C4-2B (cell line): Measurements from ENCODE around the gene MALSU1.

Source experiments
- H3K27ac ChIP-seq: fragments of 450-650 bp; 2 replicates; pipeline ENCODE4 v1.5.1; 2017
- ZFX ChIP-seq: fragments of 450-650 bp; IDR thresholded peaks from 2 replicates; pipeline ENCODE4 v1.6.1; 2017
- TF ChIP-seq, protein P1 (sequence below): fragments of 450-650 bp; conservative IDR thresholded peaks from 2 replicates; pipeline ENCODE4 v1.5.1; 2017; ENCODE audit warnings: mild to moderate bottlenecking

The MALSU1 gene

DNA sequence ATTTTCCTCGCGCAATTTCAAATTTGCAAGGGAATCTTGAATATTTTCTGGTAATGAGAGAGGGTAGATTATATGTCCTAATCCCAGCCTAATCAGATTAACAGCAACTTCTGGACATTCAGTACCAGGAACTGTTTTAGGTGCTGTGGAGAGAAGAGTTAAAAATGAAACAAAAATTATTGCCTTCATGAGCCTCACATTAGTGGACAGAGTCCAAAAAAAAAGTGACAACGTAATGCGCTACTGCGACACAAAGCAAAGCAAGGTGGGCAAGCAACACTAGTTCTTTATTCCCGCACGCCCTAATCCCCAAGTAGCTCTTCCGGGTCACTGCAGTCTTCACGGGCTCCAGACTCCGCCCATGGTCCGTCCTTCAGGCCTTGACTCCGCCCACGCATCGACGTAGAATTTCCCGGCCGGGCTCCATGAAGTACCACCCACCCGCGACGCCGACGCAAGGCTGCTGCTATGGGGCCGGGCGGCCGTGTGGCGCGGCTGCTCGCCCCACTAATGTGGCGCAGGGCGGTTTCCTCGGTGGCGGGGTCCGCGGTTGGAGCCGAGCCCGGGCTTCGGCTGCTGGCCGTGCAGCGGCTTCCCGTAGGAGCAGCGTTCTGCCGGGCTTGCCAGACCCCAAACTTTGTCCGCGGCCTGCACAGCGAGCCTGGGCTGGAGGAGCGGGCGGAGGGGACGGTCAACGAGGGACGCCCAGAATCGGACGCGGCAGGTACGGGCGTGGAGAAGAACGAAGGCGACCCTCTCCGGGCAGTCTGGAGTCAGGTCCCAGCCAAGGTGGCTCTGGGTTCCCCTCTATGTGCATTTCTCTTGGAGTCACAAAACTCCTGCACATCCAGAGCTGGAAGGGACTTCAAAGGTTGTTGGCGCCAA, at the start of gene MALSU1:
Gene MALSU1 (plus strand): TSS at position 455 of the 885 bp plus-strand sequence. CDS start 14 bp downstream, at position 469.
- peak within 1 kb of the TSS; percentile 82 for H3K27ac ChIP-seq
- TF ChIP-seq, protein P1, sequence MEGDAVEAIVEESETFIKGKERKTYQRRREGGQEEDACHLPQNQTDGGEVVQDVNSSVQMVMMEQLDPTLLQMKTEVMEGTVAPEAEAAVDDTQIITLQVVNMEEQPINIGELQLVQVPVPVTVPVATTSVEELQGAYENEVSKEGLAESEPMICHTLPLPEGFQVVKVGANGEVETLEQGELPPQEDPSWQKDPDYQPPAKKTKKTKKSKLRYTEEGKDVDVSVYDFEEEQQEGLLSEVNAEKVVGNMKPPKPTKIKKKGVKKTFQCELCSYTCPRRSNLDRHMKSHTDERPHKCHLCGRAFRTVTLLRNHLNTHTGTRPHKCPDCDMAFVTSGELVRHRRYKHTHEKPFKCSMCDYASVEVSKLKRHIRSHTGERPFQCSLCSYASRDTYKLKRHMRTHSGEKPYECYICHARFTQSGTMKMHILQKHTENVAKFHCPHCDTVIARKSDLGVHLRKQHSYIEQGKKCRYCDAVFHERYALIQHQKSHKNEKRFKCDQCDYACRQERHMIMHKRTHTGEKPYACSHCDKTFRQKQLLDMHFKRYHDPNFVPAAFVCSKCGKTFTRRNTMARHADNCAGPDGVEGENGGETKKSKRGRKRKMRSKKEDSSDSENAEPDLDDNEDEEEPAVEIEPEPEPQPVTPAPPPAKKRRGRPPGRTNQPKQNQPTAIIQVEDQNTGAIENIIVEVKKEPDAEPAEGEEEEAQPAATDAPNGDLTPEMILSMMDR, result no peak
- TF ChIP-seq ZFX, result peak; percentile 99

DNA sequence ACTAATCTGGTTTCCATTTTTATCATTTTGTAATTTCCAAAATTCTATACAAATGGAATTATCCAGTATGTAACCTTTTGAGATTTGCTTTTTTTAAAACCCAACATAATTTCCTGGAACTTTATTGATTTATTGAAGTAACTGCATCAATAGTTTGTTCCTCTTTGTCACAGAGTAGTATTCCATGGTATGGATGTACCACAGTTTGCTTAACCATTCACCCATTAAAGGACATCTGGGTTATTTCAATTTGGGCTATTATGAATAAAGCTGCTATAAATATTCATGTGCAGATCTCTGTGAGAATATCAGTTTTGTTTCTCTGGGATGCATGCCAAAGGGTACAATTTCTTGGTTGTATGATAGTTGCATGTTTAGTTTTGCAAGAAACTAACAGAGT, 49.7 kb upstream of the MALSU1 start:
- no peak for TF ChIP-seq ZFX
- TF ChIP-seq, protein P1, result no peak
- H3K27ac ChIP-seq, result no peak overlapping the region

DNA sequence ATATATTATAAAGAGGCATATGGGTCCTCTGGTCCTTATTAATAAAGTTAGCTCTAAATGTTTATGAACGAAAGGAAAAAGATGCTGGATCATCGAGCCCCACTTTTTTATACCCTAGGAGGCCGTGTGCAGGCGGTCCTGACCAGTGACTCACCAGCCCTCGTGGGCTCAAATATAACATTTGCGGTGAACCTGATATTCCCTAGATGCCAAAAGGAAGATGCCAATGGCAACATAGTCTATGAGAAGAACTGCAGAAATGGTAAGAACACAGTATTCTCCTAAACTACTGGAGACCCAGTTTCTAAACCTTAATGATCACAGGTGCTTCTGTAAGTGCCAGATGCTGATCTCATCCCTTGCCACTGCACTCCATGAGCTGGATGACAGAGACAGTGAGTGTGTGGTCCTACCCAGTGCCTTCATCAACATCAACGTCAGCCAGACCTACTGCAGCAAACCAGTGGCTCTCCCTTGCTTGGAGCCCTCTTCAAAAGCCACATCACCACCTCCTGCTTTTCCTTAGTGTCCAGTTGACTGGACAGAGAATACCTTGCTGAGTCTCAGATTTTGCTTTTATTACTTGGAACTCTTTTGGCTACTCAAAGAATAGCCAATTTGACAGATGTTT, 45.0 kb upstream of the MALSU1 start:
- TF ChIP-seq ZFX, result no peak
- TF ChIP-seq, protein P1, result no peak
- H3K27ac ChIP-seq, result no peak overlapping the region

DNA sequence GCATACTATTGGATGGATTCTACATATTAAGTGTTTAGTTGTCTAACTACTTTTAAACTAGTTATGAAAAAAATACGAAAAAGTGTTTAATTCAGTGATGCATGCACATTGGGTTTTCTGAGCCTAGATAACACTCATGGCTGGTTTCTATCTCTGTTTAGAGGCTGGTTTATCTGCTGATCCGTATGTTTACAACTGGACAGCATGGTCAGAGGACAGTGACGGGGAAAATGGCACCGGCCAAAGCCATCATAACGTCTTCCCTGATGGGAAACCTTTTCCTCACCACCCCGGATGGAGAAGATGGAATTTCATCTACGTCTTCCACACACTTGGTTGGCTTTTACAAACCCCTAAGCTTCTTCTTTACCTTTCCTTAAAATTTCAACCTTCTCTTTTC, 42.4 kb upstream of the MALSU1 start:
- TF ChIP-seq, protein P1, result no peak
- no peak for TF ChIP-seq ZFX
- H3K27ac ChIP-seq, result no peak overlapping the region

DNA sequence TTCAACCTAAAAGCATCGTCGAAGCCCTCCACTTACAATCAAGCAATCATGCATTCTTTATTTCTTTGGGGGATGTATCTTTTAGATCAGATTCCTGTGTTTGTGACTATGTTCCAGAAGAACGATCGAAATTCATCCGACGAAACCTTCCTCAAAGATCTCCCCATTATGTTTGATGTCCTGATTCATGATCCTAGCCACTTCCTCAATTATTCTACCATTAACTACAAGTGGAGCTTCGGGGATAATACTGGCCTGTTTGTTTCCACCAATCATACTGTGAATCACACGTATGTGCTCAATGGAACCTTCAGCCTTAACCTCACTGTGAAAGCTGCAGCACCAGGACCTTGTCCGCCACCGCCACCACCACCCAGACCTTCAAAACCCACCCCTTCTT, 38.8 kb upstream of the MALSU1 start:
- no peak overlapping the region for H3K27ac ChIP-seq
- TF ChIP-seq, protein P1, result no peak
- TF ChIP-seq ZFX, result no peak

DNA sequence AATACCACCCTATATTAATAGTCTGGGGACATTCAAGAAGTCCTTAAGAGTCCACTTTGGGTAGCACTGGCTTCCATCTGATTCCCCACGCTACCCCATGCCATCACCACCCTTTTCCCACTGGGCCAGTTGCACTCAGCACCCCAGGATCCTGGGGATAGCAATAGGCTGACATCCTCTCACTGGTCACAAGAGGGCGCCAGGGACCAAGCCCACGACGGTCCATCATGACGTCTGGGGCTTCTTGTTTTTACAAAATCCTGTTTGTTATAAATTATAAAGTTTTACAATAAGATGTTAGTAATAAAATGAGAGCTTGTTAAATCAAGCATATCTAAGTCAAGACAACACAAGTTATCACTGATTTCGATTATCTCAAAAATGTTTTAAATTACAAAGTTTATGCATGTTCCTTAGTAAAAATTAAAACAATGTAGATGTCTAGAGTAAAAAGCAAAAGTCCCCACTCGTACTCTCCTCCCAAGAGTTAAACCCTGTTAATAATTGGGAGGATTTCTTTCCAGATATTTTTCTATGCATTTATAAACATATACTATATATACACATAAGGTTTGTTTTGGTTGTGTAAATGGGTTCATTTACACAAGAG, 37.2 kb upstream of the MALSU1 start:
- H3K27ac ChIP-seq, result no peak overlapping the region
- TF ChIP-seq ZFX, result no peak
- TF ChIP-seq, protein P1, result peak; percentile 97

DNA sequence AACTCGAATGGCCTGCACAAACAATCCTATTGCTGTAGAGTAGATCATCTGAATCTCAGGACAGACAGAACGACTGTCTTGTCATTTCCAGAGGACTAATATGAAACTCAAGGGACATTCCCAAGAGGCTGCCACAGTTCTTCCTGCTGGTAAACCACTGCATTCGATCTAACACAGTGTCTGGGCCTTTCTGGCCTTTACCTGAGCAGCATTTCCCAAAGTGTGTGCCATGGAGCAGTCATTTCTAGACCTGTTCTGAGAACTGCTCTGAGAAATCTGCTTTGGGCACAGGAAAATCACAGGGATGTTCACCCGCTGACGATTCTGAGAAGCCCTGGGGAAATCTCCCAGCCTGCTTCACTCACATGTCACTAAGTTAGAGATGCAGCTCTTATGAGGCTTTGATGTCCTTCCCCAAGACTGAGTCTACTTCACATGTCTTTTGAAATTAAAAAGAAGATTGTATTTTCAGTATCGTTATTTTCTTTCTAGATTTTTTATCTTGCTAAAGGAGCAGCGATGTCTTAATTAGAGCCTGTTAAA, 34.2 kb upstream of the MALSU1 start:
- TF ChIP-seq ZFX, result no peak
- TF ChIP-seq, protein P1, result no peak
- H3K27ac ChIP-seq, result no peak overlapping the region
